ENCODE data around the gene PDE4C.

The PDE4C gene

DNA sequence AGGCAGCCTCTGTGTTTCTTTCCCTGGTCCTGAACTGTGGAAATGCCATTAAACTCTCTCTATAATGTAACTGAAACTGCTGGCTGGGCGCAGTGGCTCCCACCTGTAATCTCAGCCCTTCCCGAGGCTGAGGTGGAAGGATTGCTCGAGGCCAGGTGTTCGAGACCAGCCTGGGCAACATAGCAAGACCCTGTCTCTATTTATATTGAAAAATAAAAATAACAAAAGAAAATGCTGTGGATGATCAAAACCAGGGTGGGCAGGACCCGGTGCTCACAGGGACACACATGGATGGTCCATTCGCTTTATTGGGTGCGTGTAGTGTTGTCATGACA, 29.8 kb downstream of the PDE4C start:
- DNase-seq, result no peak

DNA sequence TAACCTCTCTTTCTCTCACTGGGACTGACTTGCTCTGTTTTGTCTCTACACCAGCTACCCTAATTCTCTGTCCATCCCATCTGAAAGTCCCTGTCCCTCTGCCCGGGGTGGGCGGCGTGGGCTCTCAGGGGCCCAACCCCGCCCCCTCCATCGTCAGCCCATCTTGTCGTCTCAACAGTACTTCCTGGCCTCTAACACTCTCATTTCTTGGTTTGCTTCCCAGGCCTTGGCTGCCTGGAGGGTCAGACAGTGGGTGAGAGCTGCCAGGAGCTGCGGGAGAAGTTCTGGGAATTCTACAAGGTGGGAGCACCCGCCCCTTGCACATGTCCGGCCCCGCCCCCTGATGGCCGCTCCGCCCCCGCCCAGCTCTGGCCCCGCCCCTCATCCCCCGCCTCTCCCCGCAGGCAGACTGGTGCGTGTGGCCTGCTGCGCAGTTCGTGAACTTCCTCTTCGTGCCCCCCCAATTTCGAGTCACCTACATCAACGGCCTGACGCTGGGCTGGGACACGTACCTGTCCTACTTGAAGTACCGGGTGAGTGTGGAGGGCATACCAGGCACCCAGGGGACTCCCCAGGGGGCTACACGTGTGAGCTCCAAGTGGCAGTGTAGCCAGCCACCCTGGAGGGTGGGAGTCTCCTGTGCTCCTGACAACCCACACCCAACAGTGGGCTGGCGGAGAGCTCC, 31.5 kb downstream of the PDE4C start:
- DNase-seq, result no peak

DNA sequence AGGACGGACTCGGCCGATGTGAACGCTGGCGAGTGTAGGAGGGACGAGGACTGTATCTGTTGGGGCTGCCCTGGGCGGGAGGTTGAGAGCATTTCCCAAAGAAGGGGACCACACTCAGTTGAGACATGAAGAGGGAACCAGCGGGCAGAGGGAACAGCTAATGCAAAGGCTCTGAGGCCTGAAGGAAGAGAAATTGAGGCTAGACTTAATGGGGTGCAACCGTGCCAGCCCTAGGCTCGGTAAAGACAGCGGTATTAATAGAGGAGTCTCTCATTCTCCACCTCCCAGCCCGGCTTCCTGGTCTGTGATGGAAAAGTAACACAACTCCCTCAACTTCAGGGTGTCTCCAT, 32.1 kb downstream of the PDE4C start:
- no peak for DNase-seq

DNA sequence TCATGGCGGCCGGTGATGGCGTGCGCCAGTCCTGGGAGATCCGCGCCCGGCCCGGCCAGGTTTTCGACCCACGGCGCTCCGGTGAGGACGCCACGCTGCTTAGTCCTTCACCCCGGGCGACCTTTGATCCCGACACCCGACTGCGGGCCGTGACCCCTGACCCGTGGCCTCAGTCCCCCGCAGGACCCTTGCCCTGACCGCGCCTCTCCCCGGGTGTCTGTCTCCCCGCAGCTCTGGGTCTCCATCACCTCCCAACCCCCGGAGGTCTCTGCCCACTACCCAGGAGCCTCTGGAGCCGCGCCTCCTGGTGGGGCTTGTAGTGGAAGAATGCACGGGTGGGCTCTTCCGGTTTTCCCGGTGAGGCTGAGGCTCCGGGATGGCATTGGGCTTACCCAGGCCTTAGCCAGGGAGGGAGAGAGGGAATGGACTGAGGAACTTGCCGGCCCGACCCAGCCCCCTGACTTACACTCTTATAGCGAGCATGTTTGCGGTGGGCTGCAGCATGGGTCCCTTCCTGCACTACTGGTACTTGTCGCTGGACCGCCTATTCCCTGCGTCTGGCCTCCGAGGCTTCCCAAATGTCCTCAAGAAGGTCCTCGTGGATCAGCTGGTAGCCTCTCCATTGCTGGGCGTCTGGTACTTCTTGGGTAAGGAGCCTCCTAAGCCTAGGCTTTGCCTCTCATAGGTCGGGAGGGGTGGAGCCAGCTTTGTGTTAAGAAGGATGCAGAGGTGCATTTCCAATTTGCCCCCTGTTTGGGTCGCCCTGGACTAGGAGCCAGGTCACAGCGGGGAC, 32.7 kb downstream of the PDE4C start:
- DNase-seq, result no peak

DNA sequence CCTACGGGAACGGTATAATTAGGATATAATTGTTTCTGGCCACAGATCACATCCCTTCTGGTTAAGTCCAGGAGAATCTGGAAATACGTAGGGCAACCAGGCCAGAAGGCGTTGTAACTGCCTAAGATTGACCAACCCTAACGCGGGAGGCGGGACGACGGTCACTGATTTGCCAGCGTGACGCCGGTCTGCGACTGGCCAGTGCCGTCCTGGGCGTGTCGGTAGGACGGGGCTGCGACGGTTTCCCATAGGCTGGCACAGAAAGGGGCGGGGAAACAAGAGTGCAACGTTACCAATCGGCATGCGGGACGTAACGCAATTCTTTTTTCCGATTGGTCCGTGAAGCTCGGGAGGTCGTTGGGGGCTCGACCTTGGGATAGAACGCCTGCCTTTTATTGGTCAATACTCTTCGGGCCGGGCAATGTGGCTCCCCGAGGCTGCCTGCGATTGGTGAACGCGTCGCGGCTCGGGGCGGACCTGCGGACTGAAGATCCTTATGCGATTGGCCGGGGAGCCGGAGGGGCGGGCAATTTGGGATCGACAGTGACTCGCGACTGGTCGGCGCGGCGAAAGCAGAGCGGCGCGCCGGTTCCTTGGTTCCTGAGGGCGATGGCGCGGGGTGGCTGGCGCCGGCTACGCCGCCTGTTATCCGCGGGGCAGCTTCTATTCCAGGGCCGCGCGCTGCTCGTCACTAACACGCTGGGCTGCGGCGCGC, 33.4 kb downstream of the PDE4C start, which contains the start of gene MPV17L2:
Gene MPV17L2, plus strand, starts transcription at position 546 of the 715 bp plus-strand sequence. Its CDS starts 64 bp downstream, at position 610.
- DNase-seq, result peak; percentile 97

DNA sequence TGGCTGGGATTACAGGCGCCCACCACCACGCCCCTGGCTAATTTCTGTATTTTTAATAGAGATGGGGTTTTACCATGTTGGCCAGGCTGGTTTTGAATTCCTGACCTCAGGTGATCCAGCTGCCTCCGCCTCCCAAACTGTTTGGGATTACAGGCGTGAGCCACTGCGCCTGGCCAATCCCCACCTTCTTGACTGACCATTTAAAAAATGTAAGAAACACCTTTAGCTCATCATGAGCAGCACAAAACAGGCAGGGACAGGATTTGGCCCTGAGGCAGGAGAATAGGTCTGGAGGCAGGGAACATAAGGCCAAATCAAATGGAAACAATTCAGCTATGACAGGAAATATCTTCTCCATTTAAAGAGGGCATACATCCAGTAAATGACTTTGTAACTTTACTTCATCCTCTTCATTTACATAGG, 34.6 kb downstream of the PDE4C start:
- DNase-seq, result no peak

DNA sequence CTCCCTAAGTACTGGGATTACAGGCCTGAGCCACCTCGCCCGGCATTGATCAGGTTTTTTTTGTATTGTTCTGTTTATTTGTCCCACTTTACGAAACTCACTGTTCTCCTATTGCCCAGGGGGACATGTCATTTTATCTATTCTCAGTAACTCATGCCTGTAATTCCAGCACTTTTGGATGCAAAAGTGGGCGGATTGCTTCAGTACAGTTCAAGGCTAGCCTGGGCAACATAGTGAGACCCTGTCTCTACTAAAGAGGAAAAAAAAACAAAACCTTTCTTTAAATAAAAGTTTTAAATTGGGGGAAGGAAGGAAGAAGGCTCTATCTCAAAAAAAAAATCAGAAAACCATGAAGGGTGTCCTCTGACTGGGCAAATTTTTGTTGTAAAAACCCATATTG, 36.0 kb downstream of the PDE4C start:
- no peak for DNase-seq

DNA sequence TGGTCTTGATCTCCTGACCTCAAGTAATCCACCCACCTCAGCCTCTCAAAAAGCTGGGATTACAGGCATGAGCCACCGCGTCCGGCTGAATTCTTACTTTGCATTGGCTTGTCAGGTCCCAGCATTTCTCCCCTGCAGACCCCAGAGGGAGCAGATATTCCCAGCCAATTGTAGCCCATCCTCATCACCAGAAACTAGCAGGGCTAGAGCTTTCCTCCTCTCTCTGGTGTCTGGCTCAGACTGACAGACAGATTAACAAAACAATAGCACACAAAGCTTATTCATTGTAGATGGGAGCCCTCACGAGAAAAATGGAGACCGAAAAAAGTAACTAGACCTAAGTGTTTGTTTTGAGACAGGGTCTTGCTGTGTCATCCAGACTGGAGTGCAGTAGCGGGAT, 40.7 kb downstream of the PDE4C start:
- DNase-seq, result no peak

DNA sequence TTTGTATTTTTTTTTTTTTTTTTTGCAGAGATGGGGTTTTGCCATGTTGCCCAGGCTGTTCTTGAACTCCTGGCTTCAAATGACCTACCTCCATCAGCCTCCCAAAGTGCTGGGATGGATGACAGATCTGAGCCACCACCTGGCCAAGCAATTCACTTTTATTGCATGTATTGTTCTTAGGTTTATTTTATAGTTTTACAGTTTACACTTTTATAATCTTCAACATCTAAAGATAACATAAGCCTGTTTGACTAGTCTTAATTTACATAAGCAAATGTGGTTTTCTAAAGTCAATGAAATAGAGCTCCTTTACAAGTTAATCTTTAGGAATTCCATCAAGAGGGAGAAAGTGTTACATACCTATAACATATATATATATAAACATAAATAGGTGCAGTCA, 42.7 kb downstream of the PDE4C start:
- no peak for DNase-seq

DNA sequence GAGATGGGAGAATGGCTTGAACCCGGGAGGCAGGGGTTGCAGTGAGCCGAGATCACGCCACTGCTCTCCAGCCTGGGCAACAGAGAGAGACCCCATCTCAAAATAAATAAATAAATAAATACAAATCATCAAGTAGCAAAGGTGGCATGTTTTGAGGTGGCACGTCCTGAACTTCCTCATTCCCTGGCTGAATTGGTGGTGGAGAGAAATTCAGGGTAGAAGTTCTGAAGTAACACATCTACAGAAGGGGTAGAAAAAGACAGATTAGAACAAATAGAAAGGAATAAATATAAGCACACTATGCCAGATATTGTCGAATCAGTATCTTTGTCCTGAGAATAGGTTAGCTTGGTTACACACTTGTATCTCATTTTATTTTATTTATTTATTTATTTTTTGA, 46.3 kb downstream of the PDE4C start:
- DNase-seq, result no peak

DNA sequence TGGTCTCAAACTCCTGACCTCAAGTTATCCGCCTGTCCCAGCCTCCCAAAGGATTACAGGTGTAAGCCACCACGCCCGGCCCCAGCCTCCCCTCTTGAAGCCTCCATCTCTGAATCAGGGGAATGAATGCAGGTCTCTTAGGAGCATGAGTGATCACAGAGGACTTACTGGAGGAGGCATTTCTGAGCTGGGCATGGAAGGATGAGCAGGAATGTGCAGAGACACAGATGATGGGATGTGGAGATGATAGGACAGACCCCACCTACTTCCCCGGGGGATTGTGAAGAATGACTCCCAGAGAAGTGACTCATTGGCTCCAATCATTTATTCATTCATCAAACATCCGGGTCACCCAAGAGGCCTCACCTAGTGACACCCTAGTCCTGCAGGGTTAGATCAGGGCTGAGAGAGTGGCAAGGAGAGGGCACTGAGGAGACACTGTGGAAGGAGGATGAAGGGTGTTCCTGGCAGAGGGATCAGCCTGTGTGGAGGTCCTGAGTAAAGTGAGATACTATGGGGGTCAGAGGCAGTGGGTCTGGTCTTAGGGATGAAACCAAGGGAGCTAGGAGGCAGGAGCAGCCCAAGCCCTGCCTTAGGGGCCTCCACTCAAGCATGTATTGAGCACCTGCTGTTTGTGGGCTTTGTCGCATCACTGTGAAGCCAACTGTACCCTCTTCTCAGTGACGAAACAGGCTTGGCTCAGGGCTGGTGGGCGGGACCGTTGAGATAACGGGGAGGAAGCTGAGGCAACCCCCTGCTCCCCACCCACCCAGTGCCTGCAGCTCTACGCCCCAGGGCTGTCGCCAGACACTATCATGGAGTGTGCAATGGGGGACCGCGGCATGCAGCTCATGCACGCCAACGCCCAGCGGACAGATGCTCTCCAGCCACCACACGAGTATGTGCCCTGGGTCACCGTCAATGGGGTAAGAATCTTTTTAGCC, 49.6 kb downstream of the PDE4C start:
- DNase-seq, result no peak

DNA sequence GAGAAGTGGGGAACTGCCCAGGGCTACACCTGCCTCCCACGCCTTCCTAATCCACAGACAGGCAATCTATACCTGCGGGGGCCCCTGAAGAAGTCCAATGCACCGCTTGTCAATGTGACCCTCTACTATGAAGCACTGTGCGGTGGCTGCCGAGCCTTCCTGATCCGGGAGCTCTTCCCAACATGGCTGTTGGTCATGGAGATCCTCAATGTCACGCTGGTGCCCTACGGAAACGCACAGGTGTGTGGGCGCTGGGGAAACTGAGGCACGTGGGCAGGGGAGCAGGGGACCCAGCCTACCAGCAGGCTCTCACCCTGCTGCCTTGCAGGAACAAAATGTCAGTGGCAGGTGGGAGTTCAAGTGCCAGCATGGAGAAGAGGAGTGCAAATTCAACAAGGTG, 51.3 kb downstream of the PDE4C start:
- DNase-seq, result no peak
